ENCODE measurements around the gene DICER1.

DNA sequence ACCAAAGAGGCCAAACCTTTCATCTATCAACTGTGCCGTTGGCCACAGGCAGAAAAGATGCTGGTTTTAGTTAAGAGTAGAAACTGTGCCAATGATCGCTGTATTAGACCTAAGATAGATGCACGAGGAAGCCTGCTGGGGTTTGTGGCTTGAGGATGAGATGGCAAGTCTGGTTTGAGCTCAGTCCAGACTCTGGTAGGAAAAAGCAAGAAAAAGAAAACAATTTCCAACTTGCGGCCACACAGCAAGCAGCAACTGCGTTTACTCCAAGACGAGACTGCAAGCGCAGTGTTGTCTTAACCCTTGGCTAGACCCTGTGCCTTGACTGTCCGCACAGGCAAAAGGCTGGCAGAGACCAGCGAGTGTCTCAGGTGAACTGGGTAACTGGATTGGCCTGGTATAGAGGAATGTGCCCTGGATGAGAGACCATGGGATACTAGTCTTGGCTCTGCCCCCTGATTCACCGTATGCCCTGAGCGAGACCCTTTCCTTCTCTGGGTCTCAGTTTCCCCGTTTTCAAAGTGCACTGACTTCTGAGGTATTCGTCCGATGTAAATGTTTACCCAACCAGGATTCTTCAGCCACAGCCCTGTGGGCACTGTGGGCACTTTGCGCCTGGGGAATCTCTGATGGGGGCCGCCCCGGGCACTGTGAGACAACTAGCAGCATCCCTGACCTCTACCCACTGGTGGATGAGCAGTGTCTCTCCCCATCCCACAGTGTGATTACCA, 113.4 kb downstream of the DICER1 start:
- no peak for TF ChIP-seq EZH2phosphoT487 (IDR thresholded peaks at IDR 0.05; ENCODE audit: borderline replicate concordance)
- TF ChIP-seq CTCF (conservative IDR thresholded peaks at IDR 0.05; ENCODE audit: low read length), result no peak

Measured in Loucy (cell line).